Liver (tissue), 9 donors: ENCODE results near the gene CSNK1G1. TPM values are rescaled to one million over a fixed set of nuclear protein-coding genes. Genes with fewer than 3 reads are reported as not detected.

Source experiments
- DNase-seq: peaks from one replicate; pipeline ENCODE4 v3.0.0-alpha.2; 2017; ENCODE audit warnings: low spot score
- H3K27ac ChIP-seq, 2 donors: one replicate each; pipeline ENCODE4 v1.7.0; 2013; ENCODE audit warnings: inconsistent platforms in 2 of 2, low read length in 2 of 2, control low read depth in 1 of 2, low read depth in 1 of 2, mild to moderate bottlenecking in 1 of 2
- H3K27me3 ChIP-seq, 4 donors: one replicate each; pipeline versions ENCODE4 v1.6.1 to v1.7.0; 2013; ENCODE audit warnings: low read length in 3 of 4, inconsistent platforms in 1 of 4, mild to moderate bottlenecking in 1 of 4, moderate library complexity in 1 of 4; ENCODE audit not compliant: control insufficient read depth in 4 of 4, insufficient read depth in 4 of 4
- H3K36me3 ChIP-seq, 4 donors: one replicate each; pipeline versions ENCODE4 v1.6.1 to v1.7.0; 2013; ENCODE audit warnings: low read length in 3 of 4, mild to moderate bottlenecking in 3 of 4, low read depth in 1 of 4, moderate library complexity in 1 of 4; ENCODE audit not compliant: control insufficient read depth in 4 of 4, insufficient read depth in 3 of 4
- H3K4me1 ChIP-seq, 4 donors: one replicate each; pipeline versions ENCODE4 v1.6.1 to v1.7.0; 2013; ENCODE audit warnings: low read length in 3 of 4, mild to moderate bottlenecking in 3 of 4, moderate library complexity in 1 of 4; ENCODE audit not compliant: control insufficient read depth in 4 of 4, insufficient read depth in 4 of 4
- H3K4me3 ChIP-seq, 3 donors: one replicate each; pipeline versions ENCODE4 v1.6.1 to v1.7.0; 2013; ENCODE audit warnings: low read length in 3 of 3, control low read depth in 1 of 3, low read depth in 1 of 3, mild to moderate bottlenecking in 1 of 3
- H3K9ac ChIP-seq, 2 donors: one replicate each; pipeline ENCODE4 v1.7.0; 2013; ENCODE audit warnings: low read length in 2 of 2, mild to moderate bottlenecking in 2 of 2, moderate library complexity in 2 of 2, control low read depth in 1 of 2, low read depth in 1 of 2
- H3K9me3 ChIP-seq, 4 donors: one replicate each; pipeline versions ENCODE4 v1.6.1 to v1.7.0; 2013; ENCODE audit warnings: low read length in 3 of 4; ENCODE audit not compliant: control insufficient read depth in 4 of 4
- ATF3 ChIP-seq: IDR thresholded peaks from 2 replicates; pipeline ENCODE4 v1.6.1; 2016; ENCODE audit warnings: antibody characterized with exemption
- EGR1 ChIP-seq, 2 donors: IDR thresholded peaks; 2 replicates each; pipeline ENCODE4 v1.6.1; 2016 to 2018; ENCODE audit warnings: antibody characterized with exemption in 2 of 2, low read depth in 2 of 2
- FOXA1 ChIP-seq: IDR thresholded peaks from 2 replicates; pipeline ENCODE4 v1.6.1; 2016; ENCODE audit warnings: antibody characterized with exemption
- FOXA2 ChIP-seq: IDR thresholded peaks from 2 replicates; pipeline ENCODE4 v1.6.1; 2016; ENCODE audit warnings: antibody characterized with exemption
- GABPA ChIP-seq, 2 donors: IDR thresholded peaks in 1 of 2; conservative IDR thresholded peaks in 1 of 2; 2 replicates each; pipeline ENCODE4 v1.6.1; 2016; ENCODE audit warnings: antibody characterized with exemption in 2 of 2, mild to moderate bottlenecking in 1 of 2, moderate library complexity in 1 of 2
- HNF4A ChIP-seq, 2 donors: conservative IDR thresholded peaks; 2 replicates each; pipeline ENCODE4 v1.6.1; 2016; ENCODE audit warnings: antibody characterized with exemption in 2 of 2, mild to moderate bottlenecking in 2 of 2
- HNF4G ChIP-seq: IDR thresholded peaks from 2 replicates; pipeline ENCODE4 v1.6.1; 2016; ENCODE audit warnings: antibody characterized with exemption
- JUND ChIP-seq, 2 donors: IDR thresholded peaks; 2 replicates each; pipeline ENCODE4 v1.6.1; 2016; ENCODE audit warnings: antibody characterized with exemption in 2 of 2
- MAX ChIP-seq: IDR thresholded peaks from 2 replicates; pipeline ENCODE4 v1.6.1; 2016; ENCODE audit warnings: antibody characterized with exemption
- NR2F2 ChIP-seq: IDR thresholded peaks from 2 replicates; pipeline ENCODE4 v1.6.1; 2016; ENCODE audit warnings: antibody characterized with exemption
- RAD21 ChIP-seq, 2 donors: IDR thresholded peaks; 2 replicates each; pipeline ENCODE4 v1.6.1; 2016; ENCODE audit warnings: antibody characterized with exemption in 2 of 2, mild to moderate bottlenecking in 2 of 2
- RXRA ChIP-seq, 2 donors: IDR thresholded peaks; 2 replicates each; pipeline ENCODE4 v1.6.1; 2017 to 2018; ENCODE audit warnings: antibody characterized with exemption in 2 of 2, mild to moderate bottlenecking in 1 of 2
- SP1 ChIP-seq: IDR thresholded peaks from 2 replicates; pipeline ENCODE4 v1.6.1; 2018; ENCODE audit warnings: antibody characterized with exemption, mild to moderate bottlenecking
- TAF1 ChIP-seq: conservative IDR thresholded peaks from 2 replicates; pipeline ENCODE4 v1.6.1; 2016; ENCODE audit warnings: antibody characterized with exemption, mild to moderate bottlenecking
- YY1 ChIP-seq: IDR thresholded peaks from 2 replicates; pipeline ENCODE4 v1.6.1; 2016; ENCODE audit warnings: antibody characterized with exemption, mild to moderate bottlenecking
- ZBTB33 ChIP-seq: IDR thresholded peaks from 2 replicates; pipeline ENCODE4 v1.6.1; 2016; ENCODE audit warnings: antibody characterized with exemption
- WGBS: extraction: QIAGEN DNeasy Blood & Tissue Kit; methylation state at CpG from one replicate; pipeline ENCODE4 v1.1.7; 2013; 5-methylcytosine and 5-hydroxymethylcytosine counted together
- polyA plus RNA-seq, 2 donors: library from polyadenylated mRNA; stranded (reverse) in 1 of 2; unstranded in 1 of 2; fragments of 200-250 nt in 1 of 2; fragments of >200 nt in 1 of 2; fragmentation: Nextera tagmentation in 1 of 2; extraction: Ambion mirVana in 1 of 2; gene quantifications; one replicate each; pipeline versions ENCODE4 v1.2.1 to v1.2.3, GENCODE V29; 2013 to 2015
- total RNA-seq, 2 donors: library from RNA; depleted of rRNA; stranded (reverse); fragments of >200 nt; gene quantifications; one replicate each; pipeline ENCODE4 v1.2.3, GENCODE V29; 2014
- donor health status: healthy.
- donor health status: healthy.
- donor health status: healthy.
- donor health status: healthy.
- donor health status: healthy.

The CSNK1G1 gene
- total and polyA plus RNA-seq, 4 donors: 1.7 to 9.1 (median 5.8) TPM

DNA sequence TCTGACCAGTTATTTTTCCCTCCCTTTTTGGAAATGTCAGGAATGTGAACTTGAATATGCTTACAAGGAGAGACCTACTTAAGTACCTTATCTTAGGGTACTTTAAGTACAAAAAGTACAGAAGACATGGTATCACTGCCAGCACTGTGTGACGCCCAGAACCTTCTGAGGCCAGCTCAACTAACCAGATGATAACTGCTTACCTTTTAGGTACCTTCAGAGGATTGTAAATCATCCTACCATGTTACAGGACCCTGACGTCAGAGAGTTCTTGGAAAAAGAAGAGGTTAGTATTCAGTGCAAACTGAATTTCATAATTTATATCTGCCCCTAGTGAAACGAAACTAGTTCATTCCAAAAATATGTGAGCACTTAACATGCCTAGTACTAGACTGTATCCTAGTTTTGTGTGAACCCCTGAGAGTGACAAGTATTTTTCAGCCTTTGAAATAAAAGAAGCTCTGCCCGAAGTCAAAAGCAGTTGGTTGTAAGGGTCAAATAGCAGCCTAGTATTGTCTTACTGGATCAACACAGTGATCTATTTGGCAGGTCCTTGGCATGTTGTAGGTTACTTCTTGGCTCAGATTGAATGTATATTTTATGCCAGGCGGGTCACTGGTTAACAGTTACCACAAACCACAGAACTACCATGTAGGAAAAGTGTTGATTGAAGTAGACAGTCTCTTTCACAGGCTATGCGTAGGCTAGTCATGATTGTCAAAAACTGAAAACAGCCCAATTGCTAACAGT, 228.3 kb downstream of the CSNK1G1 start:
- DNase-seq: no peak
- H3K4me3 ChIP-seq: no peak overlapping the region
- no peaks in the 10 kb centered on the region for H3K27me3 ChIP-seq
- no peak overlapping the region for H3K27ac ChIP-seq
- TF ChIP-seq RAD21 (IDR thresholded peaks at IDR 0.05) (no peak), TAF1 (no peak), HNF4G (no peak), RXRA (IDR thresholded peaks at IDR 0.05) (no peak)
- peaks cover 21 to 84% (median 75%) of the 10 kb centered on the region in 4 donors for H3K36me3 ChIP-seq
- H3K9ac ChIP-seq: no peak overlapping the region
- H3K4me1 ChIP-seq: no peaks in the 10 kb centered on the region
- H3K9me3 ChIP-seq: no peaks in the 10 kb centered on the region
- 91% methylated on average over 6 of the region's 6 CpGs for WGBS

GRCh38 chr15:64125978-64126377, 230.0 kb downstream of the CSNK1G1 start:
- Histone ChIP-seq H3K27ac (no peak overlapping the region), H3K4me1 (peaks cover 0 to 4% (median 2%) of the 10 kb centered on the region in 4 donors), H3K27me3 (no peaks in the 10 kb centered on the region), H3K9me3 (no peaks in the 10 kb centered on the region), H3K9ac (no peak overlapping the region), H3K36me3 (peaks cover 17 to 84% (median 72%) of the 10 kb centered on the region in 4 donors), H3K4me3 (no peak overlapping the region)
- 65% methylated on average over 3 of the region's 3 CpGs for WGBS
- TF ChIP-seq GABPA (IDR thresholded peaks at IDR 0.05 in 1 of 2, conservative IDR thresholded peaks at IDR 0.05 in 1 of 2) (no peak), RXRA (IDR thresholded peaks at IDR 0.05) (no peak), SP1 (no peak), FOXA2 (no peak), ATF3 (no peak), NR2F2 (no peak), RAD21 (IDR thresholded peaks at IDR 0.05) (no peak), MAX (no peak), JUND (IDR thresholded peaks at IDR 0.05) (no peak), ZBTB33 (no peak), EGR1 (IDR thresholded peaks at IDR 0.05; ENCODE audit: low read depth in 2 of 2) (no peak)
- no peak for DNase-seq

- no peak for TF ChIP-seq ZBTB33
- no peak for TF ChIP-seq YY1
- TF ChIP-seq RXRA (IDR thresholded peaks at IDR 0.05): no peak
- no peak for TF ChIP-seq HNF4A (conservative IDR thresholded peaks at IDR 0.05)
- no peak for TF ChIP-seq FOXA1
- TF ChIP-seq EGR1 (IDR thresholded peaks at IDR 0.05; ENCODE audit: low read depth in 2 of 2): no peak
- no peak for TF ChIP-seq SP1
- Histone ChIP-seq H3K9me3 (no peaks in the 10 kb centered on the region), H3K27ac (peak overlapping the region in 1 of 2 donors; percentile 13), H3K36me3 (peaks cover 18 to 77% (median 69%) of the 10 kb centered on the region in 4 donors), H3K9ac (no peak overlapping the region), H3K4me3 (no peak overlapping the region), H3K4me1 (peaks cover 3 to 5% (median 4%) of the 10 kb centered on the region in 4 donors), H3K27me3 (no peaks in the 10 kb centered on the region)
- no peak for DNase-seq
- WGBS: 78% methylated on average over 3 of the region's 3 CpGs
Observed at GRCh38 chr15:64122936-64123351, 233.0 kb downstream of the CSNK1G1 start.
